ENCODE measurements around the gene STN1. TPM values are rescaled to one million over a fixed set of nuclear protein-coding genes. Genes with fewer than 3 reads are reported as not detected.
A peak's percentile ranks its signal among the peaks of the same experiment; 100 is the strongest.

Gene STN1
- total RNA-seq, 4 donors from 2014 or later, result 9.5 to 37.1 (median 18.5) TPM

DNA sequence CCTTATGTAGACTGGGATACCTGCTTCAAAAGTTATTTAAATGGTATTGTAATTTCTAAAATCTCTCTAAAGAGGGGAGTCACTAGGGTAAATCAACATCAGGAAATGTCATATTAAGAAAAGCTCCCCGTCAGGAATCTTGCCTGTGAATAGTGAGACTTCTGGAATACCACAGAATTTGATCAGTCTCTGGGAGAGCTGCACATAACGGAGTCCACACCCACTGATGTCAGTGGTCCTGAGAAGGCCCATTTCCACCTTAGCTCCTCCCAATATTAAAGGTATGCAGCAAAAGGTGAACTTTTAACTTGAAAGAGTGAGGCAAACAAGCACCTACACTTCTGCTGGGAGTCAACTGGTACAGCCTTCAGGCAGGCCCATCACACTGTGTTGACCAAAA is 27.3 kb downstream of the STN1 start:
- H3K4me1 ChIP-seq, result peaks cover 0 to 50% (median 5%) of the 10 kb centered on the region in 4 donors
- no peak overlapping the region for H3K4me3 ChIP-seq
- H3K27me3 ChIP-seq, result no peaks in the 10 kb centered on the region
- TF ChIP-seq, protein P1, sequence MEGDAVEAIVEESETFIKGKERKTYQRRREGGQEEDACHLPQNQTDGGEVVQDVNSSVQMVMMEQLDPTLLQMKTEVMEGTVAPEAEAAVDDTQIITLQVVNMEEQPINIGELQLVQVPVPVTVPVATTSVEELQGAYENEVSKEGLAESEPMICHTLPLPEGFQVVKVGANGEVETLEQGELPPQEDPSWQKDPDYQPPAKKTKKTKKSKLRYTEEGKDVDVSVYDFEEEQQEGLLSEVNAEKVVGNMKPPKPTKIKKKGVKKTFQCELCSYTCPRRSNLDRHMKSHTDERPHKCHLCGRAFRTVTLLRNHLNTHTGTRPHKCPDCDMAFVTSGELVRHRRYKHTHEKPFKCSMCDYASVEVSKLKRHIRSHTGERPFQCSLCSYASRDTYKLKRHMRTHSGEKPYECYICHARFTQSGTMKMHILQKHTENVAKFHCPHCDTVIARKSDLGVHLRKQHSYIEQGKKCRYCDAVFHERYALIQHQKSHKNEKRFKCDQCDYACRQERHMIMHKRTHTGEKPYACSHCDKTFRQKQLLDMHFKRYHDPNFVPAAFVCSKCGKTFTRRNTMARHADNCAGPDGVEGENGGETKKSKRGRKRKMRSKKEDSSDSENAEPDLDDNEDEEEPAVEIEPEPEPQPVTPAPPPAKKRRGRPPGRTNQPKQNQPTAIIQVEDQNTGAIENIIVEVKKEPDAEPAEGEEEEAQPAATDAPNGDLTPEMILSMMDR (IDR thresholded peaks at IDR 0.05), result no peak
- no peak for TF ChIP-seq POLR2A (IDR thresholded peaks at IDR 0.05)
- peak overlapping the region in 3 of 4 donors; percentile 18 to 81 (median 70) for H3K27ac ChIP-seq
- DNase-seq, result no peak
- peaks cover 0 to 22% (median 0%) of the 10 kb centered on the region in 3 donors for H3K36me3 ChIP-seq
- no peaks in the 10 kb centered on the region for H3K9me3 ChIP-seq

DNA sequence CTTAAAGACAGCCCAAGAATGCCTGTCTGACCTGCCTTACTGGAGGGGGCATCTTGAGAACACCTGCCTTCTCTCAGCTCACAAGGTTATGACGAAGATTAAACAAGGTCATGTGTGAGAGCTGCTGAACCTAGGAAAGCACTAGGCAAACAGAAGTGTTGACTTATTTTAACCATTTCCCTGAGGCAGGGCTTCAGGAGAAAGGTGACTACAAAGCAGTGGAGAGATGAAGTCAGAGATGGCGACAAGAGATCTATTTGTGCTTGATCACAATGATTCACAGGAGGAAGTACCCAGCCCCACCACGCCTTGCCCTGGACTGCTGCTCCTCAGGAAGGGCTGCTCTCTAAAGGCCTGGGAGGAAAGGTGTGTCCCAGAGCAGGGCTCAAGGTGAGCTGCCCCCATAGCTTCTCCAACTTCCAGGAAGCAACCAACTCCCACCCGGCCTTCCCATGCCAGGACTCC is 27.8 kb downstream of the STN1 start:
- Histone ChIP-seq H3K36me3 (peaks cover 0 to 24% (median 0%) of the 10 kb centered on the region in 3 donors), H3K27ac (peak overlapping the region in 3 of 4 donors; percentile 18 to 81 (median 70)), H3K9me3 (no peaks in the 10 kb centered on the region), H3K27me3 (no peaks in the 10 kb centered on the region), H3K4me1 (peaks cover 0 to 46% (median 5%) of the 10 kb centered on the region in 4 donors), H3K4me3 (no peak overlapping the region)
- peak in 2 of 3 donors; percentile 83 to 87 for DNase-seq
- TF ChIP-seq, protein P1 (IDR thresholded peaks at IDR 0.05), result no peak
- TF ChIP-seq POLR2A (IDR thresholded peaks at IDR 0.05), result peak in 1 of 2 donors; percentile 49

DNA sequence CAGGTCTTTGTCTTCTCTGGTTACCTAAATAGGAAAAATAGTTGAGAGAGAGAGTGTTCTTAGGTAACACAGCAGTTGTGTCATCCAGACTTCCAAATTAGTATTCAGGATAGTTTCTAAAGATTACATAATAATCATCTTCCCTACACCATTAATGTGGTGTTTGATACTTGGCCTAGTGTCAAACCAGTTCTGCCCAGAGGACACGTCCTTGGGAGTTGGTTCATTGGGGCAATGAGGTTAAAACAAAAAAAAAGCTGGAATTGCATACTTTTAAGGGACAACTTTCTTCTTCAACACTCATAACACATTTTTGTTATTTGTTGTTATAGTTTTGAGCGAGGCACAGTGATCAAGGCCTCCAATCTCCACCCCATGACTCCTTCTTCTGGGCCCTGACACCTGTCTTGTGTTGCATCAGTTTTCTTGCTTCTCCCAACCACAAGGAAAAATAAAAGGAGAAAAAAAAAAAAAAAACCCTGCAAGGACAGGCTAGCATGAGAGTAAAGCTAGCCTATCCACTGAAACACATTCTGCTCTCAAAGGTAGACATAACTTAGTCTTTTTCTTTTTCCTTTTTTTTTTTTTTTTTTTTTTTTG is 28.8 kb downstream of the STN1 start:
- Histone ChIP-seq H3K27ac (peak overlapping the region in 3 of 4 donors; percentile 33 to 81 (median 79)), H3K27me3 (no peaks in the 10 kb centered on the region), H3K4me3 (no peak overlapping the region), H3K36me3 (peaks cover 0 to 25% (median 0%) of the 10 kb centered on the region in 3 donors), H3K9me3 (no peaks in the 10 kb centered on the region), H3K4me1 (peaks cover 0 to 36% (median 5%) of the 10 kb centered on the region in 4 donors)
- DNase-seq, result no peak
- TF ChIP-seq POLR2A (IDR thresholded peaks at IDR 0.05), result no peak
- TF ChIP-seq, protein P1 (IDR thresholded peaks at IDR 0.05), result no peak

DNA sequence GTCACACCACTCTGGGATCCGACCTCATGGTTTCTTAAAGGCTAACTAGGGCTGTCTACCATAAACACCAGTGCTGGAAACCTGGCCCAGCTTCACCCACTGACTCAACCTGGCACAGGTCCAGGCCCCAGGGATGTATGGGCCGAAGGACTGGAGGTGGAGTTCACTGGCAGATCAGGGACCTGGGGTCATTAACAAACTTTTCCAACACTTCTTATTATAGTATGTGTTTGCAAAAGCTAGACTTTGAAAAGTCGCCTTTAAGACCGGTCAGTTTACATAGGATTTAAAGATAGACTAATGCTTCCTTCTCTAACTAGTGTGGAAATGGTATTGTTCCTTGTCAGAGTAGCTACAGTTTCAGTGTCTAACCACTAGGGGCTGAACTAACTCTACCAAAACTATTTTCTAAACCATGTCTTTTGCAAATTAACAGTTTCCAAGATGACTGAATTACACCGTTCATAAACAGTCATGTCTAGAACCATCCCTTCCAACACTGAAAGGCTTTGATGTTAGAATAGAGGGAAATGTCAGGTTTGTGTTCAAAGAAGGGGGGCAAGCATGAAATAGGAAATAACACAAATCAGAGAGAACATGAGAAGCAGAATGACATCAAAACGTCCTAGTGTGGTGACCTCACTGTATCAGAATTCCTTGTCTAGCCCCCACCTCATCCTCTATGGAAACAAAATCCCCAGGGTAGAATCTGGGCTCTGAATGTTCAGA is 29.7 kb downstream of the STN1 start:
- H3K4me1 ChIP-seq, result peaks cover 0 to 26% (median 5%) of the 10 kb centered on the region in 4 donors
- H3K36me3 ChIP-seq, result peaks cover 0 to 26% (median 0%) of the 10 kb centered on the region in 3 donors
- no peaks in the 10 kb centered on the region for H3K27me3 ChIP-seq
- no peaks in the 10 kb centered on the region for H3K9me3 ChIP-seq
- peak overlapping the region in 3 of 4 donors; percentile 33 to 81 (median 79) for H3K27ac ChIP-seq
- no peak overlapping the region for H3K4me3 ChIP-seq
- DNase-seq, result peak in 2 of 3 donors; percentile 89 to 90
- no peak for TF ChIP-seq POLR2A (IDR thresholded peaks at IDR 0.05)
- TF ChIP-seq, protein P1 (IDR thresholded peaks at IDR 0.05), result peak; percentile 71 to 99 (median 97)

DNA sequence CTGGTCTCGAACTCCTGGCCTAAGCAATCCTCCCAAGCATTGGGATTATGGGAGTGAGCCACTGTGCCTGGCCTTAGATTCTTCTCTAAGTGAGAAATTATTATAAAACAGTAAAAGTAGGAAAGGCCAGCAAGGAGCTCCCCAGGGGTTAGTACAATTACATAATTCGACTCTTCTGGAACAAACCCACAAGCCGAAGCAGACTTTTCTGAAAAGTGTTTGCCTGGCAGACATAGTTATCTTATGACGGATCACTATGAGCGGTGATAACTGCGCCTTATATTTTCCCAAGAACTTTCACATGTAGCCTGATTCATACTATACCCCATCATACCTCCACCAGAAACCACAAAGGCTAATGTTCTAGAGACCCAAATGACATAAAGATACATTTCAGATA is 32.4 kb downstream of the STN1 start:
- Histone ChIP-seq H3K4me3 (no peak overlapping the region), H3K4me1 (peaks cover 0 to 22% (median 5%) of the 10 kb centered on the region in 4 donors), H3K27ac (no peak overlapping the region), H3K9me3 (no peaks in the 10 kb centered on the region), H3K36me3 (peaks cover 0 to 33% (median 0%) of the 10 kb centered on the region in 3 donors), H3K27me3 (no peaks in the 10 kb centered on the region)
- TF ChIP-seq, protein P1 (IDR thresholded peaks at IDR 0.05), result no peak
- TF ChIP-seq POLR2A (IDR thresholded peaks at IDR 0.05), result no peak
- DNase-seq, result no peak

Data from Peyer's patch (tissue), 4 donors.